GM18907 (cell line): ENCODE data around the gene SNCG.
"Not testable (repeated sequence)": the region's sequence is repeated elsewhere in the genome, so short reads cannot be mapped to it uniquely, and the experiment has no call there.

Source experiments
- ATAC-seq: cut with Tn5 transposase; IDR thresholded peaks from one replicate; pipeline ENCODE4 v1.9.1; 2021; ENCODE audit warnings: mild to moderate bottlenecking, moderate library complexity; ENCODE audit not compliant: unreplicated experiment

SNCG gene

DNA sequence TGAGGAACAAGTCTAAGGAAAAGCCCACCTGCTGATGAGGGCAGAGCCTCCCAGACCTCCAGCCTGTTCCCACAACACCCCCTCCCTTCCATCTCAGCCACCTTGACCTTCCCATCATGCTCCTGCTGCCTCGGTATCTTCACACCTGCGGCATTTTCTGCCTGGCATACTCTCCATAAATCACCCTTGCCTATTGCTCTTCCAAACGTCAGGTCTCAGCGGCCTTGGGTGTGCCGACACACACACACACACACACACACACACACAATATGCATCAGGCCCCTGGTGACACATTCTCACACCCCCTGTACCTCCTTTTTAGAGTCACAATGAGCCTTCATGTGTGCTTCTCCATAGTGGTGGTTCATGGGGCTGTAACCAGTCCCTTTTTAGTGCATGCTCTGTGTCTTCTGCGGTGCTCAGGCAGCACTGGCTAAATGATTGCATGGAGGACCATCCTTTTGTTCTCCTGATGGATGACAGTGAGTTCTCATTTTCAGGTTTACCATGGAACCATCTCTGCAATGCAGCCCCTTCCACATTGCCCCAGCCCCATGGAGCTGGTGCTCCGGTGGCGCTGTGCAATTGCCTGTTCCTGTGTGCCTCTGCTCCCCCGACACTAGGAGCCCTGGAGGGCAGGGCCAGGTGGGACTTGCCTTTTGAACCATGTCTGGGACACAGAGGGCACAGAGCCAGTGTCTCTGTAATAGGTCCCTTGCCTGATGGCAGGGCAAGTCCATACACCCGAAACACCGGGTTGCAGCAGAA lies 14.4 kb downstream of the SNCG start:
- ATAC-seq: no peak

DNA sequence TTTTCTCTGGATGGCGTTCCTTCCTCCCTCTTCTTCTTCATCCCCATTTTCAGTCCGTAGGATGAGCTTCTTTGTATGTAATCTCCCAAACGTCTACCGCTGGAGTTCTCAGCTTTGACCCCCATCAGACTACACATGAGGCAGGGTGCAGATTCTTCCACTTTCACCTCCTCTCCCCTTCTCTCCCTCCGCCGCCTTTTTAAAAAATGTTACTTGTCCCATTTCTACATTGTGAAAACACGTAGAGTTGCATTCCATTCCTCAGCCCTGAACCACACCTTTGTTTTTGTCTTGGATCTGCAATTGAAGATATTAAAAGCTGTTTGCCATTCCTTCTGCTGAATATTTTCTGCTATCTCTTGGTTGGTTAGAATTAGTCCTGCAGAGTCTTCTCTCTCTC lies 16.1 kb downstream of the SNCG start:
- ATAC-seq: no peak

DNA sequence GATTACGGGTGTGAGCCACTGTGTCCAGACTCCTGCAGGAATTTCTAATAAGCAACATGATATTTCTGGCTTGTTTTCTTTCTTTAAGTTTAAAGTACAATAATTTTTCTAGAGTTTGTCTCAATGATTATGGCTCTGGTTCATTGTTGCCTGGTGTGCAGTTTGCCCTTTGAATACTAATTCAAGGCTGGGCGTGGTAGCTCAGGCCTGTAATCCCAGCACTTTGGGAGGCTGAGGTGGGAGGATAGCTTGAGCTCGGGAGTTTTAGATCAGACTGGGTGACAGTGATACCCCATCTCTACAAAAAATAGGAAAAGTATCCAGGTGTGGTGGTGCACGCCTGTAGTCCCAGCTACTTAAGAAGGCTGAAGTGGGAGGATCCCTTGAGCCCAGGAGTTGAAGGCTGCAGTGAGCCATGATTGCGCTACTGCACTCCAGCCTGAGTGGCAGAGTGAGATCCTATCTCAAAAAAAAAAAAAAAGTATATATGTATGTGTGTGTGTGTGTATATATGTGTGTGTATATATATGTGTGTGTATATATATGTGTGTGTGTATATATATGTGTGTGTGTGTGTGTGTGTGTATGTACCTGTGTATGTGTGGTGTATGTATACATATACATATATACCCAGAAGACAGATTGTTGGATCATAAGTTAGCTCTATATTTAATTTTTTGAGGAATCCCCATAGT lies 18.1 kb downstream of the SNCG start:
- ATAC-seq: no peak

DNA sequence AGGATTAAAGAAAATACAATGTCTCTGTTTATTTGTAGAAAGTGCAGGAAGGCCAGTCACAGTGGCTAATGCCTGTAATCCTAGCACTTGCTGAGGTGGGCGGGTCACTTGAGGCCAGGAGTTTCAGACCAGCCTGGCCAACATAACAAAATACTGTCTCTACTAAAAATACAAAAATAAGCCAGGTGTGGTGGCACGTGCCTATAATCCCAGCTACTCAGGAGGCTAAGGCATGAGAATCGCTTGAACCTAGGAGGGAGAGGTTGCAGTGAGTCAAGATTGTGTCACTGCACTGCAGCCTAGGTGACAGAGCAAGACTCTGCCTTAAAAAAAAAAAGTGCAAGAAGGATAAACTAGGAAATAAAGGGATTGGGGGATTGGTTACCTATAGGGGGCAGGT lies 20.1 kb downstream of the SNCG start:
- ATAC-seq: not testable (repeated sequence)

- ATAC-seq: no peak
These were observed 21.0 kb downstream of the SNCG start for GRCh38 chr10:86979296-86979818.

DNA sequence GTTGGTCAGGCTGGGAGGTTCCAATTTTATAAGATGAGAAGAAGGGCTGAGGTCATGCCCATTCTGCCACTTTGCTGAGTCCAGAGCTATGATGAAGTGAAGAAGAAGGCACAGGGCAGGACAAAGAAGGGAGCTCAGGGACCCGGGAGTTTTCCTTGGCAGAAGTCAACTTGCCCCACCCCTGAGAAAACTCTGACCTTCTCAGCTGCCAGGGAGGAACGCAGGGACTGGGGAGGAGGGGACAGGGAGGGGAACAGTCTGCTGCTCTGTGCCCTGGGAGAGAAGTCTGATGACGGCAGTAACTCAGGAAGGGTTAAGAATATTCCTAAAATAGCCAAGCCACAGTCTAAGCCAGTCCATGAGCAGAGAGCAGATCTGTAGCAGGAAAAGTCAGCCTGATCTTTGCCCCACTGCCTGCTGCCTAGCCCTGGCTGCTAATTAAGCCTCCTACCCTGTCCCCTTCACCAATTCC lies 21.6 kb downstream of the SNCG start:
- no peak for ATAC-seq

- ATAC-seq: not testable (repeated sequence)
These were observed 22.6 kb downstream of the SNCG start for GRCh38 chr10:86981020-86981419.

DNA sequence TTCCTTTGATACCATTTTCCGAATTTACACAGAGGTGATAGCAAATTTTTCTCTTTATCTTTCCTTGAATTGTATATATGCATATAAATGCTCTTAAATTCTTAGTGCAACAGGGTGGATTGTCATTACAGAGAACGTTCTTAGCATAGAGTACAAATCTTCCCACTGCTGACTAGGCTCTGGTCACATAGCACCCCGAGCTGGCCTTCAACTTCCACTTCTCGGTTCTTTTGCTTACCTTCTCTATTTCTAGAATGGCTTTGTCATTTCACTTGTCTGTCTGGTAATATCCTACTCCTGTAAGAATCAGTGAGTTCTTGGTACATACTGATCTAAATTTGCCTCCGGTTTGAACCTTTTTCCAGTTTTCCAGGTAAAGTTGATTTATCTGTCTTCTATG lies 23.3 kb downstream of the SNCG start:
- ATAC-seq: no peak

DNA sequence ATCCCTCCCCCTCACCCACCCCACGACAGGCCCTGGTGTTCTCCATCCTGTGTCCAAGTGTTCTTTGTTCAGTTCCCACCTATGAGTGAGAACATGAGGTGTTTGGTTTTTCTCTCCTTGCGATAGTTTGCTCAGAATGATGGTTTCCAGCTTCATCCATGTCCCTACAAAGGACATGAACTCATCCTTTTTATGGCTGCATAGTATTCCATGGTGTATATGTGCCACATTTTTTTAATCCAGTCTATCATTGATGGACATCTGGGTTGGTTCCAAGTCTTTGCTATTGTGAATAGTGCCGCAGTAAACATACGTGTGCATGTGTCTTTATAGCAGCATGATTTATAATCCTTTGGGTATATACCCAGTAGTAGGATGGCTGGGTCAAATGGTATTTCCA lies 26.1 kb downstream of the SNCG start:
- ATAC-seq: not testable (repeated sequence)

DNA sequence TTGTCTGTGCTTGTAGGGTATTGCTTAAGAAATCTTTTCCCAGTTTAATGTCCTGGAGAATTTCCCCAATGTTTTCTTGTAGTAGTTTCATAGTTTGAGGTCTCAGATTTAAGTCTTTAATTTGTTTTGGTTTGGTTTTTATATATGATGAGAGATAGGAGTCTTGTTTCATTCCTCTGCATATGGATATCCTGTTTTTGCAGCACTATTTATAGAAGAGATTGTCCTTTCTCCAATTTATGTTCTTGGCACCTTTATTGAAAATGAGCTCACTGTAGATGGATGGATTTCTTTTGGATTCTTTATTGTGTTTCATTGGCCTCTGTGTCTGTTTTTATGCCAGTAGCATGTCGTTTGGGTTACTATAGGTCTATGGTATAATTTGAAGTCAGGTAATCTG lies 30.1 kb downstream of the SNCG start:
- ATAC-seq: no peak

DNA sequence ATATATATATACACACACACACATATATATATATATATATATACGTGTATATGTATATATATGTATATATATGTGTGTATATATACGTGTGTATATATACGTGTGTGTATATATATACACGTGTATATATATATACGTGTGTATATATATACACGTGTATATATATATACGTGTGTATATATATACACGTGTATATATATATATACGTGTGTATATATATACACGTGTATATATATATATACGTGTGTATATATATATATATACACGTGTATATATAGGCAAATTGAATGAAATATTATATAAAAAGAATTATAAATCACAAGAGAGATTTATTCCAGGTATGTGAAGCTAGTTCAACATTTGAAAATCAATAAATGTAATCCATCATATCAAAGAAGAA lies 33.0 kb downstream of the SNCG start:
- ATAC-seq: not testable (repeated sequence)

DNA sequence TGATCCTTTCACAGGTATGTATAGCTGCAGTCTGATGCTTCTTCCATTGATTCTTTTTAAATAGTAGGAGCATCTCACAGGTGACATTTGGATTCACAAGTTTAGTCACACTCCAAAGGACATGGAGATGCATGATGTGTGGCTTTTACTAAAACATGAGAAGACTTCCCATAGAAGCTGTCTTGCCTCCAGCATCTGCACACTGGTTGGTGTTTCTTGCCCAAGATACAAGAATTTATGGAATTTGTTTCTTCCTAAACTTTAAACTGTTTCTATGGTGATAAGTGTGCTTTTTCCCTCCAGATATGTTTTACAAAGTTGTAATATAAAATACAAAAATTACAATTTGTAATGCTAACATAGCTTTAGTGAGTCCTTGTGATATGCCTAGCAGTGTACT lies 34.1 kb downstream of the SNCG start:
- no peak for ATAC-seq

DNA sequence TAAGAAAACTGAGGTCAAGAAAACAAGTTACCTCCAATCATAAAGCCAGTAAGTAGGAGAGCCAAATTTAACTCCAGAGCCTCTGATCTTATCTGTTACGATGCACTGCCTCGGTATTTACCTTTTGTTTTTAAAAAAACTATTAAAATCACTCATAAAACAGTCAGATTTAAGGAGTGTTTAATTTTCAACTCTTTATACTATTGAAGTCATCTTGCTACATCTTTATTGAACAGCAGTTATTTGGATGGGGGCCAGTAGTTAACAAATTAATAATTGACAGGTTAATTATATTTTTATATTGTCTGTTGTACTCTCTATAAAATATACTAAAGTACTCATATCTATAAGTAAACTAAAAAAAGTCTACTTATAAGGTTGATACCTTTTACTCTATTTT lies 34.5 kb downstream of the SNCG start:
- no peak for ATAC-seq

DNA sequence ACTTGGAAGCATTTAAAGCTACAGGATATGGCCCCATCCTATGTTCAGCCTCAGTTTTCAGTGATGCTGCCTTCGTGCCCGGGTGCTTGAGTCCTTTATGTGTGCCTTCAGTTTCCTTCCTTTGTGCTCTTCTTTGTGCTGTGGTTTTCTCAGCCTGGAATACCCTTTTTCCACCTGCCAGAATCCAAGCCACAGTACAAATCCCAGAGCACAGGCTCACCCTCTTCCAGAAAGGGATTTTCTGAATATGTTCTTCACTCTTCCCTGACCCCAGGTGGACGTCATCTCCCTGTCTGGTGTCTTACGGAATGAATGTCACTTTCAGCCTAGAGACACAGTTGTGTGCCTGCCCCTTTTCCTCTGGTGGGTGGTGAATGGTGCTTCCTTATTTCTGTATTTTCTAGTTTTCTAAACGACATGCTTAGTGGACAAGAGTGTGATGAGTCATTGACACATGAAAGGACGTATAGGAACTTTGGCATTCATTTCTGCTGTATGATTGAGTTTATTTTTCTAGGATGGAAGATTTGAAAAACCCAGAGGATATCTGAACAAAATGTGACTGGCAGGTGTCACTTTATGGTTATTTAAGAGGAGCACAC lies 41.5 kb downstream of the SNCG start:
- not testable (repeated sequence) for ATAC-seq

DNA sequence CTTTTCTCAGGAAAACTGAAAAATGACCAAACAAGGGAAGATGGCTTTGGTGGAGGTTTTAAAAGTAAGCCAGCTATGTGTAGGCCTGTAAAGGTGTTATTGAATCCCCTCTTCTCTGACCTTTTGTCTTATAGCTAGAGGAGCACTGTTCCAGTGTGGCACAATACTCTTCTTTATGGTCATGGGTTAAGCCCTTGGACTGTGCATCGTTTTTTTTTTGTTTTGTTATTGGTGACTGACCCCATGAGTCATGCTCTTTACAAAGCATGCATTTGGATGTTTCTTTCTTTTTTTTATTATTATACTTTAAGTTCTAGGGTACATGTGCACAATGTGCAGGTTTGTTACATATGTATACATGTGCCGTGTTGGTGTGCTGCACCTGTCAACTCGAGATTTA lies 42.1 kb downstream of the SNCG start:
- no peak for ATAC-seq

- not testable (repeated sequence) for ATAC-seq
These were observed 48.7 kb downstream of the SNCG start for GRCh38 chr10:87007124-87007523.

DNA sequence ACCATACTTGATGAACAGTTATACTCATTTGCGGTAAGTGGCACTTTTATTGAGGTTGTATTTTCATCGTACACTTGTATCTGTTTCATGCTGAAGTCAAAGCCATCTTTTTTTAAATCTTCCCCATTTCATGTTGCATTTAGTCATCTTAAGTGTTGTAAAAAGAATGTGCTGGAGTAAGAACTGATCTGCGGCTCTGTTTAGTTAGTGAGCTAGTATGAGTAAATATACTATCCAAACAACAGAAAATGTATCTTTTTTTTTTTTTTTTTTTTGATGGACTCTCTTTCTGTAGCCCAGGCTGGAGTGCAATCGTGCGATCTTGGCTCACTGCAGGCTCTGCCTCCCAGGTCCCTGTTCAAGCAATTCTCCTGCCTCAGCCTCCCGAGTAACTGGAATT lies 49.3 kb downstream of the SNCG start:
- ATAC-seq: not testable (repeated sequence)

DNA sequence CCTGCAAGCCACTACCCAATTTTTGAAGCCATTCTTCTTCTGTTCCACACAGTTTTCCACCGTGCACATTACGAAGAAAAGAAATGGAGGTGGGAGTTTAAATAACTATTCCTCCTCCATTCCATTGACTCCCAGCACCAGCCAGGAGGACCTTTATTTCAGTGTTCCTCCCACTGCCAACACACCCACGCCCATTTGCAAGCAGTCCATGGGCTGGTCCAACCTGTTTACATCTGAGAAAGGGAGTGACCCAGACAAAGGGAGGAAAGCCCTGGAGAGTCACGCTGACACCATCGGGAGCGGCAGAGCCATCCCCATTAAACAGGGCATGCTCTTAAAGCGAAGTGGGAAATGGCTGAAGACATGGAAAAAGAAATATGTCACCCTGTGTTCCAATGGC lies 49.9 kb downstream of the SNCG start:
- ATAC-seq: not testable (repeated sequence)

DNA sequence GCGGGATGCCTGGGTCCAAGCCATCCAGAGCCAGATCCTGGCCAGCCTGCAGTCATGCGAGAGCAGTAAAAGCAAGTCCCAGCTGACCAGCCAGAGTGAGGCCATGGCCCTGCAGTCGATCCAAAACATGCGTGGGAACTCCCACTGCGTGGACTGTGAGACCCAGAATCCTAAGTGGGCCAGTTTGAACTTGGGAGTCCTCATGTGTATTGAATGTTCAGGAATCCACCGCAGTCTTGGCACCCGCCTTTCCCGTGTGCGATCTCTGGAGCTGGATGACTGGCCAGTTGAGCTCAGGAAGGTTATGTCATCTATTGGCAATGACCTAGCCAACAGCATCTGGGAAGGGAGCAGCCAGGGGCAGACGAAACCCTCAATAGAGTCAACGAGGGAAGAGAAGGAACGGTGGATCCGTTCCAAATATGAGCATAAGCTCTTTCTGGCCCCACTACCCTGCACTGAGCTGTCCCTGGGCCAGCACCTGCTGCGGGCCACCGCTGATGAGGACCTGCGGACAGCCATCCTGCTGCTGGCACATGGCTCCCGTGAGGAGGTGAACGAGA lies 50.8 kb downstream of the SNCG start:
- not testable (repeated sequence) for ATAC-seq
